ENCODE results near the gene TSPAN14.

TSPAN14 gene

DNA sequence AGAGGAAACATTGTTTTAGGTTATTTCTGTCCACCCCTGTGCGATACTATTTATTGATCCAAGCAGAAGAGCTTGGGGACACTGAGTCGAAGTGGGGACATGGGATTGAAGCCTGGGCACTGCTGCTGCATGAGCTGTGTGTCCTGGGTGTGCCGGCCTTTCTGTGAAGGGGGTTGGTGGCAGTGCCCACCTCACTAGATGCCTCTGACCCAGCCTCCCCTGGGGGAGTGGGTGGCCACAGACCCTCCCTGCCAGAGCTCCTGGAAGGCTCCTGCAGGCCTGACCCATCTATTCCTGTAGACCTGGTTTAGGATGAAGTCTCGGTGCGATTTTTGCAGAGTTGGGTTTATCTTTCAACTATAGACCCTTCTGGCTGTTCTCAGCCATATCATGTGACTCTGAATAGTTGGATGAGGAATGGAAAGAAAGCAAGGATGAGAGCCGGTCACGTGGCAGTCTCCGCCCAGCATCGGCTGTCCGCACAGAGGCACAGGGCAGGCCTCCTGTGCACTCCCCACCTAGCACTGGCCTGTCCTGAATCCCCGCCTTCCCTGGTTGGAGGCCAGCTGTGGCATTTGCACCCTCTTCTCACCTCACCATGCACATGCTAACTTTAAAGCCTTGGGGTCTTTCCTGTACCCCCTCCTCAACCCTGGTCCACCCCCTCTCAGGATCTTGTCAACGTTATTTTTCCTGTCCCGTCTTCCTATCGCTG is 66.0 kb downstream of the TSPAN14 start:
- Histone ChIP-seq H3K27me3 (ENCODE audit: control insufficient read depth, insufficient read depth, low read length) (no peaks in the 10 kb centered on the region), H3K4me1 (ENCODE audit: control insufficient read depth, low read depth, low read length) (no peaks in the 10 kb centered on the region), H3K27ac (ENCODE audit: low read length) (no peak overlapping the region), H3K9ac (ENCODE audit: low read length) (no peak overlapping the region), H3K4me3 (ENCODE audit: low read length) (no peak overlapping the region), H3K36me3 (ENCODE audit: control insufficient read depth, low read depth, low read length) (peaks cover 25% of the 10 kb centered on the region), H3K9me3 (ENCODE audit: control insufficient read depth, low read depth, low read length) (no peaks in the 10 kb centered on the region)

DNA sequence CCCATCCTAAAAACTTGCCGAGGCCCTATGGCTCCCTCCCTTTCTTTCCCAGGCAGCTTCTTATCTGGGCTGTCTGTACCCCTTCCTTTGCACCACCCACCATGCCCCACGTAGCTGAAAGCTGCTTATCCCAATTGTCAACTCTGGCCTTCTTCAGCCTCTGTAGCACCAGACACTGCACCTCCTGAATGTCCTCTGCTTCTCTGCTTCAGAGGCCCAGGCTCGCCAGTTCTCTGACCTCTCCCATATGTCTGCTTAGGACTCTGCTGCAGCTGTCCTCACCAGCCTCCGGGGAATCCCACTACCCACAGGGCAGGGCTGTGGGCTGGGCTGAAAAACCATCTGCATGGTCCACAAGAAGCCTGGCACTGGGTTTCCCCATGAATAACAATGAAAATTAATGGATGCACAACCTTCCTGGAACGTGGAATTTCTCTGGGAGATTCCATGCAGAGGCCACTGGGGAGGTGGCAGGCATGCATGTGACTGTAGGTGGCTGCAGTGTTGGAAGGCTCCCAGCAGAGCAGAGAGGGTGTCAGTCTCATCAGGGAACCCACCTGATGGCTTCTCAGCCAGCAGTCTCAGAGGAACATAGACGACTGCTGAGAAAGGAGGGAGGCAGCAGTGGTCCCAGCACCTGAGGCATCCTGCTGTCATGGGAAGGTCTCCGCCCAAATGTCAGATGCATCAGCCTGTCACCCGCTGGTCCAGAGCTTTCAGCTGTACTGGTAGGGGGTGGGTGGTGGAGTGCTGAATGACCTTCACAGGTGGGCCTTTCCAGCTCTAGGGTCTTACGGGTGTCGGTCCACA is 66.8 kb downstream of the TSPAN14 start:
- H3K27me3 ChIP-seq (ENCODE audit: control insufficient read depth, insufficient read depth, low read length), result no peaks in the 10 kb centered on the region
- H3K27ac ChIP-seq (ENCODE audit: low read length), result no peak overlapping the region
- no peak overlapping the region for H3K9ac ChIP-seq (ENCODE audit: low read length)
- H3K36me3 ChIP-seq (ENCODE audit: control insufficient read depth, low read depth, low read length), result peaks cover 22% of the 10 kb centered on the region
- no peaks in the 10 kb centered on the region for H3K4me1 ChIP-seq (ENCODE audit: control insufficient read depth, low read depth, low read length)
- no peaks in the 10 kb centered on the region for H3K9me3 ChIP-seq (ENCODE audit: control insufficient read depth, low read depth, low read length)
- no peak overlapping the region for H3K4me3 ChIP-seq (ENCODE audit: low read length)

- no peak overlapping the region for H3K4me3 ChIP-seq (ENCODE audit: low read length)
- H3K36me3 ChIP-seq (ENCODE audit: control insufficient read depth, low read depth, low read length), result peaks cover 10% of the 10 kb centered on the region
- H3K9ac ChIP-seq (ENCODE audit: low read length), result no peak overlapping the region
- H3K27me3 ChIP-seq (ENCODE audit: control insufficient read depth, insufficient read depth, low read length), result no peaks in the 10 kb centered on the region
- no peaks in the 10 kb centered on the region for H3K4me1 ChIP-seq (ENCODE audit: control insufficient read depth, low read depth, low read length)
- no peaks in the 10 kb centered on the region for H3K9me3 ChIP-seq (ENCODE audit: control insufficient read depth, low read depth, low read length)
- no peak overlapping the region for H3K27ac ChIP-seq (ENCODE audit: low read length)
These were observed 68.8 kb downstream of the TSPAN14 start for GRCh38 chr10:80522756-80523363.

DNA sequence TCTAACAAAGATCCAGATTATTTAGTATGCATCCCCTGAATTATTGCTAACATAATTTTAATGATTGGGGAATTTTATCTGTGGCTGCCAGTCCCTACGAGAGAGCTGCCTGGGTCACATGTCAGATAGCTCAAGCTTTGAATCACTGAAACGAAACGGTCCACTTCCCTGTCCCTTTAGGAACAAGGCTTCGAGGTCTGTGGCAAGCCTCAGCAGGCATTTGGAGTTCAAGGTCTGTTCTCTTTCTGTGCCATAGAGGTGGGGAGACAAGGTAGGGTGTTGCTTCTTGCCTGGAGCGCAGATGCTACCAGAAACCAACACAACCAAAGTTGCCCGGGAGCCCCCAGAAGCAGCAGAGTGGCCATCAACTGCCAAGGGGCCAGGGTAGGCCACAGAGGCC is 69.7 kb downstream of the TSPAN14 start:
- H3K27me3 ChIP-seq (ENCODE audit: control insufficient read depth, insufficient read depth, low read length), result no peaks in the 10 kb centered on the region
- H3K9ac ChIP-seq (ENCODE audit: low read length), result no peak overlapping the region
- no peaks in the 10 kb centered on the region for H3K4me1 ChIP-seq (ENCODE audit: control insufficient read depth, low read depth, low read length)
- H3K9me3 ChIP-seq (ENCODE audit: control insufficient read depth, low read depth, low read length), result no peaks in the 10 kb centered on the region
- no peak overlapping the region for H3K4me3 ChIP-seq (ENCODE audit: low read length)
- no peak overlapping the region for H3K27ac ChIP-seq (ENCODE audit: low read length)
- H3K36me3 ChIP-seq (ENCODE audit: control insufficient read depth, low read depth, low read length), result peaks cover 5% of the 10 kb centered on the region

- Histone ChIP-seq H3K9me3 (ENCODE audit: control insufficient read depth, low read depth, low read length) (no peaks in the 10 kb centered on the region), H3K36me3 (ENCODE audit: control insufficient read depth, low read depth, low read length) (peaks cover under 1% of the 10 kb centered on the region), H3K27ac (ENCODE audit: low read length) (no peak overlapping the region), H3K27me3 (ENCODE audit: control insufficient read depth, insufficient read depth, low read length) (no peaks in the 10 kb centered on the region), H3K4me1 (ENCODE audit: control insufficient read depth, low read depth, low read length) (no peaks in the 10 kb centered on the region), H3K9ac (ENCODE audit: low read length) (no peak overlapping the region), H3K4me3 (ENCODE audit: low read length) (no peak overlapping the region)
These were observed 70.2 kb downstream of the TSPAN14 start for GRCh38 chr10:80524190-80524909.

DNA sequence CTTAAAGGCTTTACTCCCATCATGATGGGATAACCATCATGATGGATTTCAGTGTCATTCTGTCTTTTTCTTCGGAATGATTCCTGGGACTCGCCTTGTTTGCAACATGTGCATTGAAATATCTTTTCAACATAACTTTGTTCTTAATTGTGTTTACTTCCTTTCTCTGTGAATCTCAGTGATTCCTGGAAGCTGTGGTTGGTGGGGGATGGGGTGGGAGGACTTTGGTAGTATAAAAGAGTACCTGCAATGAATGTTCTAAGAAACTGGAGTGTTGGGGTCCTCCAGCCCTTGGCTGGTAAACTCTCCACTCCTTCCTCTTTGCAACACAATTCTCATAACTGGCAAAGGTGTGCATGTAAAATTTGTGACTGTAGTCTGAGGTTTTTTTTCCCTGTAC is 72.1 kb downstream of the TSPAN14 start:
- H3K4me1 ChIP-seq (ENCODE audit: control insufficient read depth, low read depth, low read length), result peaks cover 9% of the 10 kb centered on the region
- H3K4me3 ChIP-seq (ENCODE audit: low read length), result no peak overlapping the region
- H3K27ac ChIP-seq (ENCODE audit: low read length), result no peak overlapping the region
- H3K9ac ChIP-seq (ENCODE audit: low read length), result no peak overlapping the region
- no peaks in the 10 kb centered on the region for H3K9me3 ChIP-seq (ENCODE audit: control insufficient read depth, low read depth, low read length)
- no peaks in the 10 kb centered on the region for H3K36me3 ChIP-seq (ENCODE audit: control insufficient read depth, low read depth, low read length)
- no peaks in the 10 kb centered on the region for H3K27me3 ChIP-seq (ENCODE audit: control insufficient read depth, insufficient read depth, low read length)

- H3K9ac ChIP-seq (ENCODE audit: low read length), result no peak overlapping the region
- peaks cover 10% of the 10 kb centered on the region for H3K4me1 ChIP-seq (ENCODE audit: control insufficient read depth, low read depth, low read length)
- no peaks in the 10 kb centered on the region for H3K9me3 ChIP-seq (ENCODE audit: control insufficient read depth, low read depth, low read length)
- H3K27ac ChIP-seq (ENCODE audit: low read length), result no peak overlapping the region
- no peak overlapping the region for H3K4me3 ChIP-seq (ENCODE audit: low read length)
- H3K36me3 ChIP-seq (ENCODE audit: control insufficient read depth, low read depth, low read length), result no peaks in the 10 kb centered on the region
- H3K27me3 ChIP-seq (ENCODE audit: control insufficient read depth, insufficient read depth, low read length), result no peaks in the 10 kb centered on the region
These were observed 72.6 kb downstream of the TSPAN14 start for GRCh38 chr10:80526742-80527141.

GRCh38 chr10:80528185-80528700 is 74.1 kb downstream of the TSPAN14 start:
- Histone ChIP-seq H3K36me3 (ENCODE audit: control insufficient read depth, low read depth, low read length) (no peaks in the 10 kb centered on the region), H3K4me3 (ENCODE audit: low read length) (no peak overlapping the region), H3K9ac (ENCODE audit: low read length) (no peak overlapping the region), H3K4me1 (ENCODE audit: control insufficient read depth, low read depth, low read length) (peaks cover 10% of the 10 kb centered on the region), H3K27me3 (ENCODE audit: control insufficient read depth, insufficient read depth, low read length) (no peaks in the 10 kb centered on the region), H3K27ac (ENCODE audit: low read length) (no peak overlapping the region), H3K9me3 (ENCODE audit: control insufficient read depth, low read depth, low read length) (no peaks in the 10 kb centered on the region)

DNA sequence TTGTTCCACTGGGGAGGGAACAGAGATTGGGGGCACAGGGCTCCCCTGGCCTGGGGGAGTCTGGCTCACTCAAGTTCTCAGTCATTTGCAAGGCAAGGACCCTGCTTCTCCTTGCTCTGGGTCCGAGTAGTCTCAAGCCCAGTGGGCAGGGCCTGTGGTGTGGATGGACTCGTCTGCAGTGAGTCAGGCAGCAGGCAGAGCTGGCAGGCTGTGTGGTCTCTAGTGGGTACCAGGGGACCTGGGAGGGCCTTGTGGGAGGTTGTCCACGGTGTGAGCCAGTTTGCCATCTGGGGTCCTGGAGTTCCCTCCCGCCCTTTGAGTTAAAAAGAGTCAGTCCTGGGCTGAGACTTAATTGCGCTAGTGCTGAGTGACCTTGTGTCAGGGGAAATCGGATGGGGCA is 74.8 kb downstream of the TSPAN14 start:
- Histone ChIP-seq H3K4me3 (ENCODE audit: low read length) (no peak overlapping the region), H3K36me3 (ENCODE audit: control insufficient read depth, low read depth, low read length) (no peaks in the 10 kb centered on the region), H3K9ac (ENCODE audit: low read length) (no peak overlapping the region), H3K9me3 (ENCODE audit: control insufficient read depth, low read depth, low read length) (no peaks in the 10 kb centered on the region), H3K27me3 (ENCODE audit: control insufficient read depth, insufficient read depth, low read length) (no peaks in the 10 kb centered on the region), H3K4me1 (ENCODE audit: control insufficient read depth, low read depth, low read length) (peaks cover 10% of the 10 kb centered on the region), H3K27ac (ENCODE audit: low read length) (no peak overlapping the region)

DNA sequence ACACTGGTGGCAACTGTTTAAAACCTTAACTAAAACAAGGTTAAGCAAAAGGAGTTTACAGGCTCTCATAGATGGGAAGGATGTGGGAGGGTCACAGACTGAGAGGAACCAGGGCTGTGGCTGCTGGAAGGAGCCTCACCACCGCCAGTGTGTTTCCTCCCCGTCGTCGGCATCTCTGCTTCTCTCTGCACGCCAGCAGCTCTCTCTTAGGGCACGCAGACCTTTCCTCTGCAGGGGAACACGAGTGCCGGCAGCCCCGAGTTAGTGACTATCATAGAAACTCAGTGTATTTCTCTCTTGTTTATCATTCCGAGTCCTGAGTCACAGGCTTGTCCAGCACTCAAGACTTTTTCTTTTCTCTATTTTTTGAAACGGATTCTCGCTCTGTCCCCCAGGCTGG is 75.5 kb downstream of the TSPAN14 start:
- Histone ChIP-seq H3K4me3 (ENCODE audit: low read length) (no peak overlapping the region), H3K36me3 (ENCODE audit: control insufficient read depth, low read depth, low read length) (no peaks in the 10 kb centered on the region), H3K27ac (ENCODE audit: low read length) (no peak overlapping the region), H3K9ac (ENCODE audit: low read length) (no peak overlapping the region), H3K4me1 (ENCODE audit: control insufficient read depth, low read depth, low read length) (peaks cover 10% of the 10 kb centered on the region), H3K9me3 (ENCODE audit: control insufficient read depth, low read depth, low read length) (no peaks in the 10 kb centered on the region), H3K27me3 (ENCODE audit: control insufficient read depth, insufficient read depth, low read length) (no peaks in the 10 kb centered on the region)

GRCh38 chr10:80530251-80530650 is 76.1 kb downstream of the TSPAN14 start:
- H3K27ac ChIP-seq (ENCODE audit: low read length), result no peak overlapping the region
- peaks cover 10% of the 10 kb centered on the region for H3K4me1 ChIP-seq (ENCODE audit: control insufficient read depth, low read depth, low read length)
- no peaks in the 10 kb centered on the region for H3K36me3 ChIP-seq (ENCODE audit: control insufficient read depth, low read depth, low read length)
- no peak overlapping the region for H3K4me3 ChIP-seq (ENCODE audit: low read length)
- no peaks in the 10 kb centered on the region for H3K9me3 ChIP-seq (ENCODE audit: control insufficient read depth, low read depth, low read length)
- H3K9ac ChIP-seq (ENCODE audit: low read length), result no peak overlapping the region
- H3K27me3 ChIP-seq (ENCODE audit: control insufficient read depth, insufficient read depth, low read length), result no peaks in the 10 kb centered on the region
